ENCODE measurements around the gene ANKRD39.

DNA sequence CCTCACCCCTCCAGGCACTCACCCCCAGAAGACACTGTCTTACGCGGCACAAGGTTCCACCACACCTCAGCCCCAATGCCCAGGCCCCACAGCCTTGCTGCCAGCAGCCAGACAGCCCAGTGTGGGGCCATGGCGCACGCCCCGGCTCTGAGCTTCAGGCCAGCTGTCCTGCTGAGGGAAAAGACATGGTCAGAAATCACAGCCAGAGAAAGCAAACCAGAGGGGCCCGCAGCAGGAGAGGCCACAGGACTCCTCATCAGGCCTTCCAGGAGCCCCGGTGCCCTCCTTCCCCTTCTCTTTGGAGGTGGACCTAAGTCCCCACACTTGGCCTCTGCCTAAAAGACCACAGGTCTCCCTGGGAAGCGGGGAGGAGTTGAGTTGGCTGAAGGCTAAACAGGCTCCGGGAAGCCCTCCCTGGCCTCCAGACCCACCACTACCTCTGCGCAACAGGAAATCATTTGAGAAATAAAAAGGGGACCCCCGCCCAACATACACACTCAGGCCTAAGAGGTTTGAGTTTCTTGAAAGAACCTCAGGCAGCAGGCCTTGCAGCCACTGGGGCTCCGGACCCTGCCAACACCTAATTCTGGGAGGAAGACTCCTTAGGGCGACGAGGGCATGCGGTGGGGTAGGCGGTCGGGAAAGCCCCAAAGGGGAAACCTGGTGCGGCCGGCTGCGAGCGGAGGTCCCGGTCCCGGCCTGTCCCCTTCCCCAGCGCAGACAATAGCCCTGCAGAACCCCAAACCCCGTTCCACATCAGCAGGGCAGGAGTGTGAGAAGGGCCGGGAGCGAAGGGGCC is 10.1 kb upstream of the ANKRD39 start:
- no peak for TF ChIP-seq KDM1A (IDR thresholded peaks at IDR 0.05; ENCODE audit: borderline replicate concordance)
- TF ChIP-seq ZZZ3 (IDR thresholded peaks at IDR 0.05; ENCODE audit: control insufficient read depth, insufficient read length, low read depth) = no peak
- no peak for TF ChIP-seq RFX5 (IDR thresholded peaks at IDR 0.05; ENCODE audit: low read depth, low read length)

Measured in GM12878 (cell line).